Upper lobe of left lung (tissue), 4 donors: ENCODE measurements around the gene TEX35.

ENCODE experiments used
- POLR2A ChIP-seq, 4 donors: fragments of 450-650 bp; IDR thresholded peaks; one replicate each; pipeline ENCODE4 v1.5.1; 2016 to 2017; ENCODE audit warnings: antibody characterized with exemption in 4 of 4, mild to moderate bottlenecking in 2 of 4
- TF ChIP-seq, protein P1 (sequence below), 6 experiments: fragments of 450-650 bp in 4 of 6; fragments of 200-600 bp in 2 of 6; sonication (generic) in 2 of 6; IDR thresholded peaks; one replicate each; pipeline ENCODE4 v1.5.1; 2016 to 2019; ENCODE audit warnings: antibody characterized with exemption in 6 of 6

GRCh38 chr1:178536844-178537371 is 24.0 kb downstream of the TEX35 start:
- TF ChIP-seq, protein P1, sequence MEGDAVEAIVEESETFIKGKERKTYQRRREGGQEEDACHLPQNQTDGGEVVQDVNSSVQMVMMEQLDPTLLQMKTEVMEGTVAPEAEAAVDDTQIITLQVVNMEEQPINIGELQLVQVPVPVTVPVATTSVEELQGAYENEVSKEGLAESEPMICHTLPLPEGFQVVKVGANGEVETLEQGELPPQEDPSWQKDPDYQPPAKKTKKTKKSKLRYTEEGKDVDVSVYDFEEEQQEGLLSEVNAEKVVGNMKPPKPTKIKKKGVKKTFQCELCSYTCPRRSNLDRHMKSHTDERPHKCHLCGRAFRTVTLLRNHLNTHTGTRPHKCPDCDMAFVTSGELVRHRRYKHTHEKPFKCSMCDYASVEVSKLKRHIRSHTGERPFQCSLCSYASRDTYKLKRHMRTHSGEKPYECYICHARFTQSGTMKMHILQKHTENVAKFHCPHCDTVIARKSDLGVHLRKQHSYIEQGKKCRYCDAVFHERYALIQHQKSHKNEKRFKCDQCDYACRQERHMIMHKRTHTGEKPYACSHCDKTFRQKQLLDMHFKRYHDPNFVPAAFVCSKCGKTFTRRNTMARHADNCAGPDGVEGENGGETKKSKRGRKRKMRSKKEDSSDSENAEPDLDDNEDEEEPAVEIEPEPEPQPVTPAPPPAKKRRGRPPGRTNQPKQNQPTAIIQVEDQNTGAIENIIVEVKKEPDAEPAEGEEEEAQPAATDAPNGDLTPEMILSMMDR (IDR thresholded peaks at IDR 0.05), result no peak
- TF ChIP-seq POLR2A (IDR thresholded peaks at IDR 0.05), result no peak
